ENCODE measurements around the gene CDH16.

Gene CDH16

GRCh38 chr16:66895999-66896398 is 22.7 kb downstream of the CDH16 start:
- no peak for DNase-seq (ENCODE audit: low read depth in 2 of 2)

- no peak for DNase-seq (ENCODE audit: low read depth in 2 of 2)
These were observed 23.1 kb downstream of the CDH16 start for GRCh38 chr16:66895689-66895979.

GRCh38 chr16:66894948-66895688 is 23.6 kb downstream of the CDH16 start:
- peak; percentile 21 to 49 for DNase-seq (ENCODE audit: low read depth in 2 of 2)

- DNase-seq (ENCODE audit: low read depth in 2 of 2) = no peak
These were observed 24.6 kb downstream of the CDH16 start for GRCh38 chr16:66894055-66894454.

- DNase-seq (ENCODE audit: low read depth in 2 of 2) = no peak
These were observed 26.9 kb downstream of the CDH16 start for GRCh38 chr16:66891797-66892196.

- no peak for DNase-seq (ENCODE audit: low read depth in 2 of 2)
These were observed 27.3 kb downstream of the CDH16 start for GRCh38 chr16:66891360-66891759.

GRCh38 chr16:66890799-66891198 is 27.9 kb downstream of the CDH16 start:
- no peak for DNase-seq (ENCODE audit: low read depth in 2 of 2)

- DNase-seq (ENCODE audit: low read depth in 2 of 2) = no peak
These were observed 29.1 kb downstream of the CDH16 start for GRCh38 chr16:66889622-66890021.

GRCh38 chr16:66888647-66889615 is 29.8 kb downstream of the CDH16 start:
- no peak for DNase-seq (ENCODE audit: low read depth in 2 of 2)

- no peak for DNase-seq (ENCODE audit: low read depth in 2 of 2)
These were observed 31.8 kb downstream of the CDH16 start for GRCh38 chr16:66886914-66887313.

GRCh38 chr16:66886321-66886720 is 32.4 kb downstream of the CDH16 start:
- no peak for DNase-seq (ENCODE audit: low read depth in 2 of 2)

GRCh38 chr16:66885491-66885890 is 33.2 kb downstream of the CDH16 start:
- DNase-seq (ENCODE audit: low read depth in 2 of 2) = no peak

GRCh38 chr16:66882702-66883101 is 36.0 kb downstream of the CDH16 start:
- no peak for DNase-seq (ENCODE audit: low read depth in 2 of 2)

- DNase-seq (ENCODE audit: low read depth in 2 of 2) = no peak
These were observed 36.6 kb downstream of the CDH16 start for GRCh38 chr16:66881964-66882508.

GRCh38 chr16:66881560-66881959 is 37.1 kb downstream of the CDH16 start:
- DNase-seq (ENCODE audit: low read depth in 2 of 2) = no peak

GRCh38 chr16:66881014-66881417 is 37.7 kb downstream of the CDH16 start:
- DNase-seq (ENCODE audit: low read depth in 2 of 2) = no peak

GRCh38 chr16:66880288-66881013 is 38.2 kb downstream of the CDH16 start, which contains the start of gene PDP2:
PDP2 (plus strand) TSS chr16:66880515; CDS start chr16:66884285, 3,770 bp downstream.
- DNase-seq (ENCODE audit: low read depth in 2 of 2) = peak; percentile 79 to 82

- DNase-seq (ENCODE audit: low read depth in 2 of 2) = peak; percentile 29 to 42
These were observed 40.6 kb downstream of the CDH16 start for GRCh38 chr16:66878067-66878466.

- no peak for DNase-seq (ENCODE audit: low read depth in 2 of 2)
These were observed 44.5 kb downstream of the CDH16 start for GRCh38 chr16:66874079-66874775.

- DNase-seq (ENCODE audit: low read depth in 2 of 2) = no peak
These were observed 45.0 kb downstream of the CDH16 start for GRCh38 chr16:66873685-66874055.

GRCh38 chr16:66872943-66873684 is 45.6 kb downstream of the CDH16 start:
- peak; percentile 85 to 86 for DNase-seq (ENCODE audit: low read depth in 2 of 2)

All from stimulated activated CD8-positive, alpha-beta memory T cell treated with anti-CD3 and anti-CD28 coated beads, Interleukin-7, amount 100 ng/mL, for 4 hours (primary cell).